ENCODE measurements around the gene ELMO3.
A peak's percentile ranks its signal among the peaks of the same experiment; 100 is the strongest.

Gene ELMO3

GRCh38 chr16:67244387-67245185 lies 45.7 kb downstream of the ELMO3 start:
- DNase-seq, result peak; percentile 96 to 99

DNA sequence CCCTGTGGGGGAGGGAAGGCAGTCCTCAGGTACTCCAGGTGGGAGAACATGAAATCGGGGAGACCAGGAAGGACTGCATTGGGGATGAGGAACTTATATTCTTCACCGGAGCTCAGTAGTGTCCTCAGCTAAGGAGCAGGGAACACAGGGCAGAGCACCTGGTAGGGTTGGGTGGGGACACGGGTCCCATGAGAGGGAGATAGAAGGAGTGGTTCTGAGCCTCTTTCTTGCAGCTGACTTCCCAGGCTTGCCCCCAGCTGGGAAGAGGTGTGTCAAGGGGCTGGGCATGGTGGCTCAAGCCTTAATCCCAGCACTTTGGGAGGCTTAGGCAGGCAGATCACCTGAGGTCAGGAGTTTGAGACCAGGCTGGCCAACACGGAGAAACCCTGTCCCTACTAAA lies 46.3 kb downstream of the ELMO3 start:
- DNase-seq, result no peak

DNA sequence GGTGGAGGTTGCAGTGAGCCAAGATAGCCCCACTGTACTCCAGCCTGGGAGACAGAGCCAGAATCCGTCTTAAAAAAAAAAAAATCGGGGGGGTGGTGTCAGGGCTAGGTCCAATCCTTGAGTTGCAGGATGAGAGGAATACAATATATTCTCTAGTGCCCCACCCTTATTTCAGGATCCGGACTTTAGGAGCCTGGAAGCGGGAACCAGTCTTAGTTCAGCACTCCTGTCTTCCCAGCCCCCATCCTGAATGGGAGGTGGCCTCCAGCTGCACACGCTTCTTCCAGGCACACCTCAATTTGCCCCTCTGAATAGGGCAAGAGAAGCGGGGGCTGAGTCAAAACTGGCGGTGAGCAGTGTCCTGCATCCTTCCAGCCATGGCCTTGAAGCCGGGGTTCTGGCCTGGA lies 46.7 kb downstream of the ELMO3 start:
- no peak for DNase-seq

- DNase-seq, result peak; percentile 65 to 78
Observed at GRCh38 chr16:67246081-67246755, 47.3 kb downstream of the ELMO3 start.

- no peak for DNase-seq
Observed at GRCh38 chr16:67246756-67247191, 47.8 kb downstream of the ELMO3 start.

- peak; percentile 93 to 99 for DNase-seq
Observed at GRCh38 chr16:67247192-67248072, 48.5 kb downstream of the ELMO3 start, which contains the start of gene FHOD1. Gene FHOD1 (minus strand): TSS chr16:67247481. CDS start chr16:67247410, 71 bp downstream.

GRCh38 chr16:67248073-67248400 lies 49.1 kb downstream of the ELMO3 start:
- no peak for DNase-seq

- DNase-seq, result no peak
Observed at GRCh38 chr16:67248401-67249177, 49.7 kb downstream of the ELMO3 start, which contains the start of gene SLC9A5. Gene SLC9A5 (plus strand): TSS chr16:67248979. CDS start chr16:67249015, 36 bp downstream.

GRCh38 chr16:67249178-67250044 lies 50.5 kb downstream of the ELMO3 start:
- DNase-seq, result no peak

GRCh38 chr16:67250045-67250327 lies 51.1 kb downstream of the ELMO3 start:
- no peak for DNase-seq

DNA sequence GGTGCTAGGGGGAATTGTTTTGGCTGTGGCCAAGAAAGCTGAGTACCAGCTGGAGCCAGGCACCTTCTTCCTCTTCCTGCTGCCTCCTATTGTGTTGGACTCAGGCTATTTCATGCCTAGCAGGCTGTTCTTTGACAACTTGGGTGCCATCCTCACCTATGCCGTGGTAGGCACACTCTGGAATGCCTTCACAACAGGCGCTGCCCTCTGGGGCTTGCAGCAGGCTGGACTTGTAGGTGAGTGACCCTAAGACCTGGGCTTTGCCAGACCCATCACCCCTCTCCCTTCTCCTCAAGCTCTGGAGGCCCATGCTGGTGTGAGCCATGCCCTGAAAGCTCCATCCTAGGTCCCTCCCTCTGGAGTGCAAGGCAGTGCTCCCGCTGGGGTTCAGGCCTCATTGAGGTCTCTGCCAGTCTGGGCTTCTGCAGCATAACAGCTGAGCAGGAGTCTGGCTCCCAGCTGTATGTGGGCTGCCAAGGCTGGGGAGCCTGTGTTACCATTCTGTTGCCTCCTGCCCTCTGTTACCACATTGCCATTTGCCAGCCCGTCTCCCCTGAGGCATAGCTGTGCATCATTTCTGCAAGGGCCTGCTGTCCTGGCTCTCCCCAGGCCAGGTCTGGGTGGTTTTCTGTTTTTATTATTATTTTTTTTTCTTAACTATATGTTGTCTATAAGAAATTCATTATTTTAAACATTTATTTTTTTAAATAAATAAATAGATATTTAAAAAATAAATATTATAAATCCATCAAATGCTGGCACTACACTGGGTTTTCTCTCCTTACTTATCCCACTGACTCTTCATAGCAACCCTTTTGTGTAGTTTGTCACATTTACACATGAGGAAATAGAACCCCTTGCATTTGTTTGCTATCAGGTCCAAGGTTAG lies 53.9 kb downstream of the ELMO3 start:
- no peak for DNase-seq
